GM23338 (cell line): ENCODE results near the gene ARSI. TPM values are rescaled to one million over a fixed set of nuclear protein-coding genes. Genes with fewer than 3 reads are reported as not detected.

Experiments
- ATAC-seq: fragments of 200-7000 bp; cut with Tn5 transposase; 3 replicates; pipeline ENCODE4 v1.9.1; 2020
- DNase-seq: peaks from one replicate; pipeline ENCODE4 v3.0.0-alpha.2; 2015; ENCODE audit warnings: low spot score
- H2AFZ ChIP-seq: fragments of 200-600 bp; sonication (generic); 2 replicates; pipeline ENCODE4 v1.8.0; 2016; ENCODE audit warnings: antibody characterized with exemption, mild to moderate bottlenecking, moderate library complexity
- H3F3A ChIP-seq: fragments of 200-600 bp; sonication (generic); replicated peaks from 2 replicates; pipeline ENCODE4 v1.8.0; 2017; ENCODE audit warnings: antibody characterized with exemption, mixed run types, low read depth
- H3K27ac ChIP-seq: fragments of 200-600 bp; sonication (generic); 2 replicates; pipeline ENCODE4 v1.6.1; 2016; ENCODE audit warnings: low read depth
- H3K27me3 ChIP-seq: fragments of 200-600 bp; sonication (generic); 2 replicates; pipeline ENCODE4 v1.8.0; 2016; ENCODE audit warnings: mild to moderate bottlenecking, mixed run types, moderate library complexity; ENCODE audit not compliant: insufficient read depth
- H3K36me3 ChIP-seq: fragments of 200-600 bp; sonication (generic); 2 replicates; pipeline ENCODE4 v1.8.0; 2016; ENCODE audit warnings: mild to moderate bottlenecking; ENCODE audit not compliant: insufficient read depth
- H3K4me1 ChIP-seq: fragments of 200-600 bp; sonication (generic); 2 replicates; pipeline ENCODE4 v1.8.0; 2016; ENCODE audit warnings: mild to moderate bottlenecking, moderate library complexity; ENCODE audit not compliant: insufficient read depth
- H3K4me2 ChIP-seq: fragments of 200-600 bp; sonication (generic); 2 replicates; pipeline ENCODE4 v1.7.1; 2017; ENCODE audit warnings: mixed run types
- H3K4me3 ChIP-seq: fragments of 200-600 bp; sonication (generic); 2 replicates; pipeline ENCODE4 v1.6.1; 2016; ENCODE audit warnings: mixed run types
- H3K79me2 ChIP-seq: fragments of 200-600 bp; sonication (generic); replicated peaks from 2 replicates; pipeline ENCODE4 v1.8.0; 2017; ENCODE audit warnings: mild to moderate bottlenecking; ENCODE audit not compliant: insufficient read depth
- H3K9me2 ChIP-seq: fragments of 200-600 bp; sonication (generic); 2 replicates; pipeline ENCODE4 v1.8.0; 2017; ENCODE audit not compliant: insufficient read depth
- H4K20me1 ChIP-seq: fragments of 200-600 bp; sonication (generic); replicated peaks from 2 replicates; pipeline ENCODE4 v1.8.0; 2017; ENCODE audit warnings: mild to moderate bottlenecking; ENCODE audit not compliant: insufficient read depth
- H3K27ac Mint-ChIP-seq: 2 replicates; pipeline ENCODE4 v1.8.0; 2020; ENCODE audit warnings: inconsistent platforms, mild to moderate bottlenecking, moderate library complexity, mixed read lengths
- H3K27me3 Mint-ChIP-seq: 3 replicates; pipeline ENCODE4 v1.8.0; 2022; ENCODE audit warnings: low read depth, mild to moderate bottlenecking, moderate library complexity, mixed read lengths, inconsistent platforms; ENCODE audit not compliant: insufficient read depth, poor library complexity
- H3K36me3 Mint-ChIP-seq: 3 replicates; pipeline ENCODE4 v1.8.0; 2021; ENCODE audit warnings: low read depth, mild to moderate bottlenecking, inconsistent platforms, moderate library complexity, mixed read lengths
- H3K4me1 Mint-ChIP-seq: 3 replicates; pipeline ENCODE4 v1.8.0; 2020; ENCODE audit warnings: mild to moderate bottlenecking, inconsistent platforms, mixed read lengths
- H3K4me3 Mint-ChIP-seq: 3 replicates; pipeline ENCODE4 v1.8.0; 2021; ENCODE audit warnings: moderate library complexity, mild to moderate bottlenecking, inconsistent platforms, mixed read lengths
- H3K9me3 Mint-ChIP-seq: 3 replicates; pipeline ENCODE4 v1.8.0; 2020; ENCODE audit warnings: moderate library complexity, mild to moderate bottlenecking, inconsistent platforms, mixed read lengths
- CREB1 ChIP-seq: fragments of 250-450 bp; sonication (Bioruptor Pico); IDR thresholded peaks from 2 replicates; pipeline ENCODE4 v1.5.0; 2020; ENCODE audit warnings: low read depth, mild to moderate bottlenecking, moderate library complexity
- EZH2 ChIP-seq: fragments of 200-600 bp; sonication (generic); IDR thresholded peaks from one replicate; pipeline ENCODE4 v1.8.0; 2017; ENCODE audit warnings: antibody characterized with exemption, mild to moderate bottlenecking, low read depth; ENCODE audit not compliant: unreplicated experiment
- EZH2phosphoT487 ChIP-seq: fragments of 200-600 bp; sonication (generic); IDR thresholded peaks from one replicate; pipeline ENCODE4 v1.8.1; 2018; ENCODE audit warnings: antibody characterized with exemption; ENCODE audit not compliant: unreplicated experiment
- JUNB ChIP-seq: IDR thresholded peaks from one replicate; pipeline ENCODE4 v1.6.1; 2016; ENCODE audit warnings: antibody characterized with exemption; ENCODE audit not compliant: unreplicated experiment
- NANOG ChIP-seq: IDR thresholded peaks from 2 replicates; pipeline ENCODE4 v1.6.1; 2016; ENCODE audit warnings: antibody characterized with exemption, borderline replicate concordance
- POLR2AphosphoS5 ChIP-seq: IDR thresholded peaks from 2 replicates; pipeline ENCODE4 v1.6.1; 2016; ENCODE audit warnings: antibody characterized with exemption, low read depth
- STAT1 ChIP-seq: IDR thresholded peaks from one replicate; pipeline ENCODE4 v1.6.1; 2016; ENCODE audit warnings: antibody characterized with exemption; ENCODE audit not compliant: unreplicated experiment
- ZNF114 ChIP-seq: fragments of 250-450 bp; sonication (Bioruptor Pico); IDR thresholded peaks from 2 replicates; pipeline ENCODE4 v1.5.0; 2020; ENCODE audit warnings: mild to moderate bottlenecking, moderate library complexity
- ZNF331 ChIP-seq: fragments of 250-450 bp; sonication (Bioruptor Pico); IDR thresholded peaks from 2 replicates; pipeline ENCODE4 v1.5.0; 2020; ENCODE audit warnings: low read depth, mild to moderate bottlenecking, moderate library complexity
- polyA plus RNA-seq: library from polyadenylated mRNA; unstranded; fragments of >200 nt; fragmentation: Nextera tagmentation; extraction: Ambion mirVana; gene quantifications from 2 replicates; pipeline ENCODE4 v1.2.1, GENCODE V29; 2016
- total RNA-seq: library from RNA; depleted of rRNA; stranded (reverse); fragments of >200 nt; shearing (Covaris generic); gene quantifications from 2 replicates; pipeline ENCODE4 v1.2.3, GENCODE V29; 2014
- TF ChIP-seq, protein P1 (sequence below), 2 experiments: fragments of 200-600 bp in 1 of 2; sonication (generic) in 1 of 2; conservative IDR thresholded peaks; 2 replicates each; pipeline versions ENCODE4 v1.5.1 to v1.6.1; 2016 to 2017; ENCODE audit warnings: antibody characterized with exemption in 2 of 2, low read depth in 2 of 2, mild to moderate bottlenecking in 2 of 2, moderate library complexity in 1 of 2
- TF ChIP-seq, protein P2 (sequence below): fragments of 250-450 bp; sonication (Bioruptor Pico); IDR thresholded peaks from 2 replicates; pipeline ENCODE4 v1.5.0; 2020; ENCODE audit warnings: mild to moderate bottlenecking, moderate library complexity
- TF ChIP-seq, protein P3 (sequence below): IDR thresholded peaks from one replicate; pipeline ENCODE4 v1.6.1; 2018; ENCODE audit warnings: antibody characterized with exemption; ENCODE audit not compliant: unreplicated experiment
- TF ChIP-seq, protein P4 (sequence below): IDR thresholded peaks from 2 replicates; pipeline ENCODE4 v1.6.1; 2016; ENCODE audit warnings: antibody characterized with exemption

The ARSI gene
- total and polyA plus RNA-seq, 2 experiments from 2014 or later: 0.99 to 6.9 TPM

DNA sequence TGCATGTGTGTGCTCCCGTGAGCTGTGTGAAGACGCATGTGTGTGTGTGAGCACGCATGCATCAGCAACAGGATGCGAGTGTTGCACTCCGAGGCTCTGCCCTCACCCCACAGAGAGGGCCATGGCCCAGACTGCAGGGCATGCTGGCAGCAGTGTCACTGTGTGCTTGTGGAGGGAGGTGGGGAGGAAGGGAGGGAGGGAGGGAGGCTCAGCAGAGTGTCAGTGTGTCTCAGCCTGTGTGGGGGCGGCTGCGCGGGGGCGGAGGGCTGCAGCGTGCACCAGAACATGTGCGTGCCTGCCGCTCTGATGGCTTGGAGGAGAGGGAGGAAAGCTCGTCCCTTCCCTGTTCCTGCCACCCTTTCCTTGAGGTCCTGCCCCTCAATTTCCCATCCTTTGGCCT lies 18.4 kb downstream of the ARSI start:
- Histone ChIP-seq H2AFZ (no peak overlapping the region), H4K20me1 (no peaks in the 10 kb centered on the region), H3F3A (no peaks in the 10 kb centered on the region), H3K36me3 (no peaks in the 10 kb centered on the region), H3K27ac (no peak overlapping the region), H3K4me1 (no peaks in the 10 kb centered on the region), H3K4me2 (no peak overlapping the region), H3K79me2 (no peaks in the 10 kb centered on the region), H3K4me3 (no peak overlapping the region), H3K27me3 (no peaks in the 10 kb centered on the region), H3K9me2 (no peaks in the 10 kb centered on the region)
- DNase-seq (no peak), ATAC-seq (no peak)
- Mint-ChIP-seq H3K9me3 (no peaks in the 10 kb centered on the region), H3K27ac (no peak overlapping the region), H3K36me3 (no peaks in the 10 kb centered on the region), H3K4me3 (no peak overlapping the region), H3K4me1 (peaks cover 8% of the 10 kb centered on the region), H3K27me3 (peaks cover under 1% of the 10 kb centered on the region)
- no peak for TF ChIP-seq CREB1
- no peak for TF ChIP-seq ZNF331 (CRISPR knock-in tag)
- TF ChIP-seq ZNF114 (CRISPR knock-in tag): no peak
- TF ChIP-seq EZH2: no peak
- TF ChIP-seq JUNB: no peak
- no peak for TF ChIP-seq POLR2AphosphoS5
- TF ChIP-seq, protein P1, sequence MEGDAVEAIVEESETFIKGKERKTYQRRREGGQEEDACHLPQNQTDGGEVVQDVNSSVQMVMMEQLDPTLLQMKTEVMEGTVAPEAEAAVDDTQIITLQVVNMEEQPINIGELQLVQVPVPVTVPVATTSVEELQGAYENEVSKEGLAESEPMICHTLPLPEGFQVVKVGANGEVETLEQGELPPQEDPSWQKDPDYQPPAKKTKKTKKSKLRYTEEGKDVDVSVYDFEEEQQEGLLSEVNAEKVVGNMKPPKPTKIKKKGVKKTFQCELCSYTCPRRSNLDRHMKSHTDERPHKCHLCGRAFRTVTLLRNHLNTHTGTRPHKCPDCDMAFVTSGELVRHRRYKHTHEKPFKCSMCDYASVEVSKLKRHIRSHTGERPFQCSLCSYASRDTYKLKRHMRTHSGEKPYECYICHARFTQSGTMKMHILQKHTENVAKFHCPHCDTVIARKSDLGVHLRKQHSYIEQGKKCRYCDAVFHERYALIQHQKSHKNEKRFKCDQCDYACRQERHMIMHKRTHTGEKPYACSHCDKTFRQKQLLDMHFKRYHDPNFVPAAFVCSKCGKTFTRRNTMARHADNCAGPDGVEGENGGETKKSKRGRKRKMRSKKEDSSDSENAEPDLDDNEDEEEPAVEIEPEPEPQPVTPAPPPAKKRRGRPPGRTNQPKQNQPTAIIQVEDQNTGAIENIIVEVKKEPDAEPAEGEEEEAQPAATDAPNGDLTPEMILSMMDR (conservative IDR thresholded peaks at IDR 0.05; ENCODE audit: low read depth in 2 of 2): no peak
- no peak for TF ChIP-seq NANOG
- no peak for TF ChIP-seq STAT1
- TF ChIP-seq, protein P2, sequence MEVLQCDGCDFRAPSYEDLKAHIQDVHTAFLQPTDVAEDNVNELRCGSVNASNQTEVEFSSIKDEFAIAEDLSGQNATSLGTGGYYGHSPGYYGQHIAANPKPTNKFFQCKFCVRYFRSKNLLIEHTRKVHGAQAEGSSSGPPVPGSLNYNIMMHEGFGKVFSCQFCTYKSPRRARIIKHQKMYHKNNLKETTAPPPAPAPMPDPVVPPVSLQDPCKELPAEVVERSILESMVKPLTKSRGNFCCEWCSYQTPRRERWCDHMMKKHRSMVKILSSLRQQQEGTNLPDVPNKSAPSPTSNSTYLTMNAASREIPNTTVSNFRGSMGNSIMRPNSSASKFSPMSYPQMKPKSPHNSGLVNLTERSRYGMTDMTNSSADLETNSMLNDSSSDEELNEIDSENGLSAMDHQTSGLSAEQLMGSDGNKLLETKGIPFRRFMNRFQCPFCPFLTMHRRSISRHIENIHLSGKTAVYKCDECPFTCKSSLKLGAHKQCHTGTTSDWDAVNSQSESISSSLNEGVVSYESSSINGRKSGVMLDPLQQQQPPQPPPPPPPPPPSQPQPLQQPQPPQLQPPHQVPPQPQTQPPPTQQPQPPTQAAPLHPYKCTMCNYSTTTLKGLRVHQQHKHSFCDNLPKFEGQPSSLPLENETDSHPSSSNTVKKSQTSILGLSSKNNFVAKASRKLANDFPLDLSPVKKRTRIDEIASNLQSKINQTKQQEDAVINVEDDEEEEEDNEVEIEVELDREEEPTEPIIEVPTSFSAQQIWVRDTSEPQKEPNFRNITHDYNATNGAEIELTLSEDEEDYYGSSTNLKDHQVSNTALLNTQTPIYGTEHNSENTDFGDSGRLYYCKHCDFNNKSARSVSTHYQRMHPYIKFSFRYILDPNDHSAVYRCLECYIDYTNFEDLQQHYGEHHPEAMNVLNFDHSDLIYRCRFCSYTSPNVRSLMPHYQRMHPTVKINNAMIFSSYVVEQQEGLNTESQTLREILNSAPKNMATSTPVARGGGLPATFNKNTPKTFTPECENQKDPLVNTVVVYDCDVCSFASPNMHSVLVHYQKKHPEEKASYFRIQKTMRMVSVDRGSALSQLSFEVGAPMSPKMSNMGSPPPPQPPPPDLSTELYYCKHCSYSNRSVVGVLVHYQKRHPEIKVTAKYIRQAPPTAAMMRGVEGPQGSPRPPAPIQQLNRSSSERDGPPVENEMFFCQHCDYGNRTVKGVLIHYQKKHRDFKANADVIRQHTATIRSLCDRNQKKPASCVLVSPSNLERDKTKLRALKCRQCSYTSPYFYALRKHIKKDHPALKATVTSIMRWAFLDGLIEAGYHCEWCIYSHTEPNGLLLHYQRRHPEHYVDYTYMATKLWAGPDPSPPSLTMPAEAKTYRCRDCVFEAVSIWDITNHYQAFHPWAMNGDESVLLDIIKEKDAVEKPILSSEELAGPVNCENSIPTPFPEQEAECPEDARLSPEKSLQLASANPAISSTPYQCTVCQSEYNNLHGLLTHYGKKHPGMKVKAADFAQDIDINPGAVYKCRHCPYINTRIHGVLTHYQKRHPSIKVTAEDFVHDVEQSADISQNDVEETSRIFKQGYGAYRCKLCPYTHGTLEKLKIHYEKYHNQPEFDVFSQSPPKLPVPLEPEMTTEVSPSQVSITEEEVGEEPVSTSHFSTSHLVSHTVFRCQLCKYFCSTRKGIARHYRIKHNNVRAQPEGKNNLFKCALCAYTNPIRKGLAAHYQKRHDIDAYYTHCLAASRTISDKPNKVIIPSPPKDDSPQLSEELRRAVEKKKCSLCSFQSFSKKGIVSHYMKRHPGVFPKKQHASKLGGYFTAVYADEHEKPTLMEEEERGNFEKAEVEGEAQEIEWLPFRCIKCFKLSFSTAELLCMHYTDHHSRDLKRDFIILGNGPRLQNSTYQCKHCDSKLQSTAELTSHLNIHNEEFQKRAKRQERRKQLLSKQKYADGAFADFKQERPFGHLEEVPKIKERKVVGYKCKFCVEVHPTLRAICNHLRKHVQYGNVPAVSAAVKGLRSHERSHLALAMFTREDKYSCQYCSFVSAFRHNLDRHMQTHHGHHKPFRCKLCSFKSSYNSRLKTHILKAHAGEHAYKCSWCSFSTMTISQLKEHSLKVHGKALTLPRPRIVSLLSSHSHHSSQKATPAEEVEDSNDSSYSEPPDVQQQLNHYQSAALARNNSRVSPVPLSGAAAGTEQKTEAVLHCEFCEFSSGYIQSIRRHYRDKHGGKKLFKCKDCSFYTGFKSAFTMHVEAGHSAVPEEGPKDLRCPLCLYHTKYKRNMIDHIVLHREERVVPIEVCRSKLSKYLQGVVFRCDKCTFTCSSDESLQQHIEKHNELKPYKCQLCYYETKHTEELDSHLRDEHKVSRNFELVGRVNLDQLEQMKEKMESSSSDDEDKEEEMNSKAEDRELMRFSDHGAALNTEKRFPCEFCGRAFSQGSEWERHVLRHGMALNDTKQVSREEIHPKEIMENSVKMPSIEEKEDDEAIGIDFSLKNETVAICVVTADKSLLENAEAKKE: no peak
- TF ChIP-seq EZH2phosphoT487: no peak
- TF ChIP-seq, protein P3, sequence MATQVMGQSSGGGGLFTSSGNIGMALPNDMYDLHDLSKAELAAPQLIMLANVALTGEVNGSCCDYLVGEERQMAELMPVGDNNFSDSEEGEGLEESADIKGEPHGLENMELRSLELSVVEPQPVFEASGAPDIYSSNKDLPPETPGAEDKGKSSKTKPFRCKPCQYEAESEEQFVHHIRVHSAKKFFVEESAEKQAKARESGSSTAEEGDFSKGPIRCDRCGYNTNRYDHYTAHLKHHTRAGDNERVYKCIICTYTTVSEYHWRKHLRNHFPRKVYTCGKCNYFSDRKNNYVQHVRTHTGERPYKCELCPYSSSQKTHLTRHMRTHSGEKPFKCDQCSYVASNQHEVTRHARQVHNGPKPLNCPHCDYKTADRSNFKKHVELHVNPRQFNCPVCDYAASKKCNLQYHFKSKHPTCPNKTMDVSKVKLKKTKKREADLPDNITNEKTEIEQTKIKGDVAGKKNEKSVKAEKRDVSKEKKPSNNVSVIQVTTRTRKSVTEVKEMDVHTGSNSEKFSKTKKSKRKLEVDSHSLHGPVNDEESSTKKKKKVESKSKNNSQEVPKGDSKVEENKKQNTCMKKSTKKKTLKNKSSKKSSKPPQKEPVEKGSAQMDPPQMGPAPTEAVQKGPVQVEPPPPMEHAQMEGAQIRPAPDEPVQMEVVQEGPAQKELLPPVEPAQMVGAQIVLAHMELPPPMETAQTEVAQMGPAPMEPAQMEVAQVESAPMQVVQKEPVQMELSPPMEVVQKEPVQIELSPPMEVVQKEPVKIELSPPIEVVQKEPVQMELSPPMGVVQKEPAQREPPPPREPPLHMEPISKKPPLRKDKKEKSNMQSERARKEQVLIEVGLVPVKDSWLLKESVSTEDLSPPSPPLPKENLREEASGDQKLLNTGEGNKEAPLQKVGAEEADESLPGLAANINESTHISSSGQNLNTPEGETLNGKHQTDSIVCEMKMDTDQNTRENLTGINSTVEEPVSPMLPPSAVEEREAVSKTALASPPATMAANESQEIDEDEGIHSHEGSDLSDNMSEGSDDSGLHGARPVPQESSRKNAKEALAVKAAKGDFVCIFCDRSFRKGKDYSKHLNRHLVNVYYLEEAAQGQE: no peak
- TF ChIP-seq, protein P4, sequence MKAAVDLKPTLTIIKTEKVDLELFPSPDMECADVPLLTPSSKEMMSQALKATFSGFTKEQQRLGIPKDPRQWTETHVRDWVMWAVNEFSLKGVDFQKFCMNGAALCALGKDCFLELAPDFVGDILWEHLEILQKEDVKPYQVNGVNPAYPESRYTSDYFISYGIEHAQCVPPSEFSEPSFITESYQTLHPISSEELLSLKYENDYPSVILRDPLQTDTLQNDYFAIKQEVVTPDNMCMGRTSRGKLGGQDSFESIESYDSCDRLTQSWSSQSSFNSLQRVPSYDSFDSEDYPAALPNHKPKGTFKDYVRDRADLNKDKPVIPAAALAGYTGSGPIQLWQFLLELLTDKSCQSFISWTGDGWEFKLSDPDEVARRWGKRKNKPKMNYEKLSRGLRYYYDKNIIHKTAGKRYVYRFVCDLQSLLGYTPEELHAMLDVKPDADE: no peak
